Measurements from ENCODE around the gene IL15RA. TPM values are rescaled to one million over a fixed set of nuclear protein-coding genes. Genes with fewer than 3 reads are reported as not detected.

Gene IL15RA
- total RNA-seq, result 3.7 TPM

GRCh38 chr10:5977471-5978229 is at the start of gene IL15RA:
IL15RA (minus strand) TSS chr10:5977543; CDS start chr10:5977492, 51 bp downstream.

Small RNA genes lying within 50 kb of the gene (small RNA-seq; reads per million reads assigned to genes)
- not detected for gene RF00397 (ENCODE audit: low replicate concordance)

Other genes with a start within 250 kb of the IL15RA start
- 212 TPM for gene GDI2, start 164.1 kb downstream of the IL15RA start, total RNA-seq
- 16.5 TPM for gene ANKRD16, start 87.7 kb downstream of the IL15RA start, total RNA-seq
- 71.3 TPM for gene FBH1, start 87.3 kb downstream of the IL15RA start, total RNA-seq
- 1.5 TPM for gene IL2RA, start 84.8 kb upstream of the IL15RA start, total RNA-seq
- 59.4 TPM for gene RBM17, start 111.5 kb upstream of the IL15RA start, total RNA-seq
- 90.5 TPM for gene PFKFB3, start 225.4 kb upstream of the IL15RA start, total RNA-seq